Omental fat pad (tissue), 4 donors: ENCODE data around the gene BLOC1S4. TPM values are rescaled to one million over a fixed set of nuclear protein-coding genes. Genes with fewer than 3 reads are reported as not detected.

Source experiments
- ATAC-seq: fragments of 150-250 bp; one replicate; pipeline ENCODE4 v1.9.1; 2016; ENCODE audit warnings: mild to moderate bottlenecking, moderate library complexity; ENCODE audit not compliant: low FRiP score
- DNase-seq: peaks from one replicate; pipeline ENCODE4 v3.0.0-alpha.2; 2019; ENCODE audit warnings: low spot score
- total RNA-seq, 4 donors: library from RNA; depleted of rRNA; stranded (reverse); fragments of >200 nt; gene quantifications; one replicate each; pipeline ENCODE4 v1.1.0, GENCODE V29; 2016
- TF ChIP-seq, protein P1 (sequence below), 3 donors: fragments of 450-650 bp; IDR thresholded peaks; one replicate each; pipeline ENCODE4 v1.5.1; 2016 to 2017; ENCODE audit warnings: antibody characterized with exemption in 3 of 3, mild to moderate bottlenecking in 3 of 3, moderate library complexity in 2 of 3

BLOC1S4 gene
- total RNA-seq, 4 donors from 2014 or later: 12.3 to 23.3 (median 13.9) TPM

DNA sequence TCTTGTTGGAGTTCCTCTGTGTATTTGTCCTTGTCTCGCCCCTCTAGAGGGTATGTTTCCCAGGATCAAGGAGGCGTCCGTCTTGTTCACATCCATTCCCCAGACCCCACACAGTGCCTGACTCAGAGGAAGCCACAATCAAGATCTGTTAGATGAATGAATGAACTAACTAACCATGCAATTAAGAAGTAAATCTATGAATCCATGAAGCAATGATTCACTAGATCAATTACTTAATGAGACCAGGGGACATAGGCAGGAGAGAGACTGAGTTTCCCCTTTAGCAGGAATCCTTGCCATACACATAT lies 11.9 kb downstream of the BLOC1S4 start:
- ATAC-seq (no peak), DNase-seq (no peak)
- TF ChIP-seq, protein P1, sequence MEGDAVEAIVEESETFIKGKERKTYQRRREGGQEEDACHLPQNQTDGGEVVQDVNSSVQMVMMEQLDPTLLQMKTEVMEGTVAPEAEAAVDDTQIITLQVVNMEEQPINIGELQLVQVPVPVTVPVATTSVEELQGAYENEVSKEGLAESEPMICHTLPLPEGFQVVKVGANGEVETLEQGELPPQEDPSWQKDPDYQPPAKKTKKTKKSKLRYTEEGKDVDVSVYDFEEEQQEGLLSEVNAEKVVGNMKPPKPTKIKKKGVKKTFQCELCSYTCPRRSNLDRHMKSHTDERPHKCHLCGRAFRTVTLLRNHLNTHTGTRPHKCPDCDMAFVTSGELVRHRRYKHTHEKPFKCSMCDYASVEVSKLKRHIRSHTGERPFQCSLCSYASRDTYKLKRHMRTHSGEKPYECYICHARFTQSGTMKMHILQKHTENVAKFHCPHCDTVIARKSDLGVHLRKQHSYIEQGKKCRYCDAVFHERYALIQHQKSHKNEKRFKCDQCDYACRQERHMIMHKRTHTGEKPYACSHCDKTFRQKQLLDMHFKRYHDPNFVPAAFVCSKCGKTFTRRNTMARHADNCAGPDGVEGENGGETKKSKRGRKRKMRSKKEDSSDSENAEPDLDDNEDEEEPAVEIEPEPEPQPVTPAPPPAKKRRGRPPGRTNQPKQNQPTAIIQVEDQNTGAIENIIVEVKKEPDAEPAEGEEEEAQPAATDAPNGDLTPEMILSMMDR (IDR thresholded peaks at IDR 0.05): no peak

DNA sequence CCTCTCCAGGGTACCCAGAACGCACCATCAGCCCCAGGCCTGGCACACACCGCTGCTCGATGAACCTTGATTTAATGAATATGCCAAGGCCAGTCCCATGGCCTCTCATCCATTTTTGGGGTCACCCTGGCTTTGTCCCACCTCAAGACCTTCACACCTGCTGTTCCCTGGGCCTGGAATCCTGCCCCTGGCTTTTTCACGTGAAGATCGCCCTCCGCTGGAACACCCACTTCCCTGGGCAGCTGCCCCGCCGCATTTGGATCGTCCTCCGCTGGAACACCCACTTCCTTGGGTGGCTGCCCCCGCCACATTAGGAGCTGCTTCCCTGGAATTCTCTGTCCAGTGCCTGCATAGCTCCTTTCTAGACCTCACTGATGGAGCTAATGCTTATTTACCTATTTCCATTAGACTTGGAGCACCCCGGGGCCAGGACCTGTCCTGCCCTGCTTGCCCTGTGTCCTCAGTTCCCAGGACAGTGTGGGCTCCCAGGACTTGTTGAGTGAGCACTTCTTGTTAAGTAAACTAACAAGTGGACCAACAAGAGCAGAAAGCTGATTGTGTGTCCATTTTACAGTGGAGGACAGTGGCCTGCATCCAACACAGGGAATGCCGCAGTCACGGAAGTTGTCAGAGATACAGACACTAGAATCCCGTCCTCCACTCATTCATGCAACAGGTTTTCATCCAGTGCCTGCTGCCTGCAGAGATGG lies 12.5 kb downstream of the BLOC1S4 start:
- DNase-seq (no peak), ATAC-seq (no peak)
- TF ChIP-seq, protein P1 (IDR thresholded peaks at IDR 0.05): no peak

DNA sequence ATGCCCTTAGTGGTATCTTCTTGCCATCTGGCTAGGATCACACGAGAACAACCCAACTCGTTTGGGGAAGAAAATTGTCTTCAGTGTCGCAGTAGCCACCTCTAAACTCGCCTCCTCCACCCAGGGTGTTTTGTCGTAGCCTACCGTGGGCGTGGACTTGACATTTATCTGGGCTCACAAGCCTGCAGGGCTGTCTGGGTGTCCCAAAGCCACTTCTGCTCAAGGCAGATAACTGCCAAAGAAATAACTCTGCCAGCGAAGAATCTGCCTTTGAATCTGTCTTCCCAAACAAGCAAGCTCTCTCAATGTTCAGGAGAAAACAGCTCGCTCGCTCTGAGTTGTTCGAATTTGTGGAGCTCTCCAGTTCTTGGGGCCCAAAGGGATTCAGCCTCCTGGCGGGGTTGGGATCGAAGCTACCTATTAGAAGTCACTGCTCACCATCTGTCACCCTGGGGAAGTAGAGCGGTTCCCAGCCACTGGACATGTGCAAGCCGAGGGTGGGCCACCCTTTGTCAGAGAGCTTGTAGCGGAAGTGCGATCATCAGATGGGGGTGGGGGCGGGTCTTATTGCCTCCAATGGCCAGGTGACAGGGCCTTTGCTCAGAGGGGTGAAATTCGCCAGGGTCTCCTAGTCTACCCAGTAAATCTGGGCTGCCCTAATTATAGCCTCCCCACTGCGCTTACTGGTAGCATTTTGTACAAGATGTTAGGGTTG lies 14.8 kb downstream of the BLOC1S4 start:
- no peak for ATAC-seq
- DNase-seq: no peak
- TF ChIP-seq, protein P1 (IDR thresholded peaks at IDR 0.05): no peak

DNA sequence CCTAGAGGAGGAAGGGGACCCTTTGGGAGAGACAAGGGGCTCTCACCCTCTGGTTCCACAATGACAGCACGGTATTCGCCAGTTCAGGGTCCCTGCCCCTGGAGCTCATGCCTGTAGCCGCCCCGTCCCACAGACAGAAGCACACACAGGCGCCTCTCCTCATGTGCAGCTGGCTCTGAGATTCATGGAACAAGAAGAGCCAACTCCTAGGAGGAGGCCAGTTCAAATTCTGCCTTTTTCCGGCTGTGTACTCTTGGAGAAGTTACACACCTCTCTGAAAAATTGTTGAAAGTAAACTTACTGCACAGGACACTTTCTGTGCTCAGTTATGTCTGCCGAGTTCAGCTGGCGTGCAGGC lies 15.3 kb downstream of the BLOC1S4 start:
- TF ChIP-seq, protein P1 (IDR thresholded peaks at IDR 0.05): no peak
- DNase-seq: no peak
- ATAC-seq: no peak

DNA sequence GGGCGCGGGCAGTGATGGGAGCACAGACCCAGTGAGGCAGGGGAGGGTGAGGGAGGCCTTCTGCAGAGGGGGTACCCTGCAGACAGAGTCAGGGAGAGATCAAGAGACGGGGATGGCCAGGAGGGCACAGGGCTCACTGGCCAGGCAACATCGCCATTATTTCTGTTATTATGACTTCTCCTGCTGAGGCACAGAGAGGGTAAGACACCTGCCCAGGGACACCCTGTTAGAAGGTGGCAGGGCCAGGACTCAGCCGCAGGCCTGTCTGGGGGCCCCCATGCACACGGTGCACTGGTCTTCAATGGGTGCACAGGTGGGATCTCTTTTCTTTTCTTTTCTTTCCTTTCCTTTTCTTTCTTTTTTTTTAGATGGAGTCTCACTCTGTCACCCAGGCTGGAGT lies 15.8 kb downstream of the BLOC1S4 start:
- TF ChIP-seq, protein P1 (IDR thresholded peaks at IDR 0.05): no peak
- no peak for ATAC-seq
- DNase-seq: no peak

DNA sequence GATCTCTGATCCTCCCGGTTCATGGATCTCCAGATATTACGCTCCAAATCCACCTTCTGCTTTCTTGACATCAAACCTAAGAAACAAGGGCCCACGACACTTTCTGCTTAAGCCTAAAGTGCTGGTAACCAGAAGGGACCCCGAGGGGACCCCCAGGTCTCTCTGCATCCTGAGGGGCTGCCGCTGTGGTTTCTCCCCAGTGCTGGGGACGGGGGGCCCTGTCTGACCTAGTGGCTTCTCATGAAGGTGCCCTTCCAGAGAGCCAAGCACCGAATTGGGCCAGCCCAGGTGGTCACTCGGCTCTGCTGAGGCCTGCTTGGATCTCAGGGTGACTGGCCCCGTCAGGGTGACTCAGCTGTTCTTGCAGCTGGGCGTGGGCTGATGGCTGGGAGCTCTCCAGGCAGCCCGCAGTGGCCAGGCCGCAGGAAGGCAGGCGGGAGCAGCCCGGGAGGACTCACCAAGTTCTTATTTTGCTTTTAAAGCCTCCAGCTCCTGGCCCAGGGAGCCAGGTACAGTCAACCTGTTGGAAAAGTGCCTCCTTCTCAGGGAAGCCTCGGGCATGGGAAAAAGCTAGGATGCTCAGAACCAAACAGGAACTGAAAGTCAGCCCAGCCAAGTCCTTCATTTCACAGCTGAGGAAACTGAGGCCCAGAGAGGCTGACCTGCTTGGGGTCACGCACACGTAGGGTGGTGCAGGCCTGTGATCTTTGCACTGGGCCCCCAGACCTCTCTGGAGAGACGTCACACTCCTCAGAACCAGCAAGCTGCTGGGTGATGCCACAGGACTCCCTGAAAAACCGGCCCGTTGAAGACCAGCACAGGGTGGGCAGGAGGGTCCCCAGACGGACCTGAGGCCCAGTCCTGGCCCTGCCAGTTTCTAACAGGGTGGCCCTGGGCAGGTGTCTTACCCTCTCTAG lies 16.7 kb downstream of the BLOC1S4 start:
- DNase-seq (peak; percentile 41), ATAC-seq (peak; percentile 85)
- TF ChIP-seq, protein P1 (IDR thresholded peaks at IDR 0.05): no peak
